ENCODE measurements around the gene HOPX. TPM values are rescaled to one million over a fixed set of nuclear protein-coding genes. Genes with fewer than 3 reads are reported as not detected.

Gene HOPX
- total and polyA plus RNA-seq, 8 donors = 1.2 to 79.1 (median 48.2) TPM; not detected in 1

GRCh38 chr4:56691425-56691824 lies 10.3 kb upstream of the HOPX start:
- Histone ChIP-seq H3K4me3 (no peak overlapping the region), H3K27ac (no peak overlapping the region), H3K4me1 (no peaks in the 10 kb centered on the region), H3K36me3 (no peaks in the 10 kb centered on the region), H3K9me3 (no peaks in the 10 kb centered on the region), H3K27me3 (no peaks in the 10 kb centered on the region)
- TF ChIP-seq EP300 (IDR thresholded peaks at IDR 0.05) = no peak
- TF ChIP-seq CTCF (IDR thresholded peaks at IDR 0.05) = no peak
- TF ChIP-seq POLR2A (IDR thresholded peaks at IDR 0.05) = no peak
- no peak for TF ChIP-seq POLR2AphosphoS5 (IDR thresholded peaks at IDR 0.05)
- no peak for DNase-seq
- intact Hi-C loops (cut with DNase I; ENCODE audit: low total_unique reads) = no loop called here
- 54 to 69% (median 60%) methylated on average over 3 of the region's 3 CpGs for WGBS, 5 donors

GRCh38 chr4:56690393-56690792 lies 9.3 kb upstream of the HOPX start:
- H3K27me3 ChIP-seq = no peaks in the 10 kb centered on the region
- no peaks in the 10 kb centered on the region for H3K4me1 ChIP-seq
- H3K27ac ChIP-seq = no peak overlapping the region
- no peak for DNase-seq
- WGBS, 5 donors = 50 to 88% (median 77%) methylated on average over 1 of the region's 1 CpG
- H3K4me3 ChIP-seq = no peak overlapping the region
- intact Hi-C loops (cut with DNase I; ENCODE audit: low total_unique reads) = no loop called here
- TF ChIP-seq POLR2AphosphoS5 (IDR thresholded peaks at IDR 0.05) = no peak
- TF ChIP-seq EP300 (IDR thresholded peaks at IDR 0.05) = no peak
- TF ChIP-seq POLR2A (IDR thresholded peaks at IDR 0.05) = no peak
- TF ChIP-seq CTCF (IDR thresholded peaks at IDR 0.05) = no peak
- H3K36me3 ChIP-seq = no peaks in the 10 kb centered on the region
- H3K9me3 ChIP-seq = no peaks in the 10 kb centered on the region

- TF ChIP-seq POLR2A (IDR thresholded peaks at IDR 0.05) = no peak
- TF ChIP-seq POLR2AphosphoS5 (IDR thresholded peaks at IDR 0.05) = no peak
- no peak for TF ChIP-seq EP300 (IDR thresholded peaks at IDR 0.05)
- no peak for TF ChIP-seq CTCF (IDR thresholded peaks at IDR 0.05)
- Histone ChIP-seq H3K27me3 (no peaks in the 10 kb centered on the region), H3K9me3 (no peaks in the 10 kb centered on the region), H3K4me1 (no peaks in the 10 kb centered on the region), H3K4me3 (no peak overlapping the region), H3K27ac (no peak overlapping the region), H3K36me3 (no peaks in the 10 kb centered on the region)
- DNase-seq = no peak
- 88 to 96% (median 92%) methylated on average over 2 of the region's 2 CpGs for WGBS, 5 donors
- intact Hi-C loops (cut with DNase I; ENCODE audit: low total_unique reads) = no loop called here
Observed at GRCh38 chr4:56689201-56689969, 8.3 kb upstream of the HOPX start.

- WGBS, 5 donors = 66 to 82% (median 75%) methylated on average over 2 of the region's 2 CpGs
Observed at GRCh38 chr4:56688094-56688647, 7.1 kb upstream of the HOPX start.

More at GRCh38 chr4:56688094-56688647, 7.1 kb upstream of the HOPX start:
- Histone ChIP-seq H3K36me3 (no peaks in the 10 kb centered on the region), H3K27ac (no peak overlapping the region), H3K27me3 (no peaks in the 10 kb centered on the region), H3K9me3 (no peaks in the 10 kb centered on the region), H3K4me1 (no peaks in the 10 kb centered on the region), H3K4me3 (no peak overlapping the region)
- no peak for DNase-seq
- intact Hi-C loops (cut with DNase I; ENCODE audit: low total_unique reads) = no loop called here
- TF ChIP-seq POLR2A (IDR thresholded peaks at IDR 0.05) (no peak), CTCF (IDR thresholded peaks at IDR 0.05) (no peak), EP300 (IDR thresholded peaks at IDR 0.05) (no peak), POLR2AphosphoS5 (IDR thresholded peaks at IDR 0.05) (no peak)

Measured in stomach (tissue), 9 donors.